GM12878 (cell line): ENCODE results near the gene CLDN7.

Experiments
- CREM ChIP-seq: IDR thresholded peaks from 2 replicates; pipeline ENCODE4 v1.6.1; 2014; ENCODE audit warnings: antibody characterized with exemption, low read depth
- CTCF ChIP-seq, 3 experiments: IDR thresholded peaks in 2 of 3; conservative IDR thresholded peaks in 1 of 3; 2 replicates each; pipeline ENCODE4 v1.5.1; 2011; ENCODE audit warnings: low read depth in 3 of 3, low read length in 3 of 3, mild to moderate bottlenecking in 3 of 3, control low read depth in 2 of 3, moderate library complexity in 2 of 3, inconsistent platforms in 1 of 3, mixed read lengths in 1 of 3; ENCODE audit not compliant: control insufficient read depth in 2 of 3, insufficient read depth in 1 of 3; ENCODE audit errors: extremely low read depth in 1 of 3
- EGR1 ChIP-seq, 2 experiments: IDR thresholded peaks; 1 replicate in 1 of 2; 2 replicates in 1 of 2; pipeline ENCODE4 v1.6.1; 2011 to 2012; ENCODE audit warnings: low read depth in 2 of 2, low read length in 2 of 2, borderline replicate concordance in 1 of 2, mild to moderate bottlenecking in 1 of 2, moderate library complexity in 1 of 2
- HDAC2 ChIP-seq: fragments of 200-600 bp; sonication (generic); IDR thresholded peaks from 2 replicates; pipeline ENCODE4 v1.6.1; 2017

GRCh38 chr17:7256766-7257456, 5.4 kb downstream of the CLDN7 start:
- no peak for TF ChIP-seq HDAC2
- no peak for TF ChIP-seq CTCF (IDR thresholded peaks at IDR 0.05 in 2 of 3, conservative IDR thresholded peaks at IDR 0.05 in 1 of 3; ENCODE audit: control insufficient read depth in 2 of 3, extremely low read depth in 1 of 3, insufficient read depth in 1 of 3, low read depth in 3 of 3, low read length in 3 of 3)
- TF ChIP-seq CREM, result no peak
- TF ChIP-seq EGR1 (IDR thresholded peaks at IDR 0.05; ENCODE audit: borderline replicate concordance in 1 of 2, low read depth in 2 of 2, low read length in 2 of 2), result no peak
